GM18502 (cell line): Measurements from ENCODE around the gene QRICH1.
"Not testable (repeated sequence)": the region's sequence is repeated elsewhere in the genome, so short reads cannot be mapped to it uniquely, and the experiment has no call there.

Experiments
- ATAC-seq: cut with Tn5 transposase; IDR thresholded peaks from one replicate; pipeline ENCODE4 v1.9.1; 2021; ENCODE audit warnings: mild to moderate bottlenecking; ENCODE audit not compliant: unreplicated experiment, poor library complexity

Gene QRICH1

DNA sequence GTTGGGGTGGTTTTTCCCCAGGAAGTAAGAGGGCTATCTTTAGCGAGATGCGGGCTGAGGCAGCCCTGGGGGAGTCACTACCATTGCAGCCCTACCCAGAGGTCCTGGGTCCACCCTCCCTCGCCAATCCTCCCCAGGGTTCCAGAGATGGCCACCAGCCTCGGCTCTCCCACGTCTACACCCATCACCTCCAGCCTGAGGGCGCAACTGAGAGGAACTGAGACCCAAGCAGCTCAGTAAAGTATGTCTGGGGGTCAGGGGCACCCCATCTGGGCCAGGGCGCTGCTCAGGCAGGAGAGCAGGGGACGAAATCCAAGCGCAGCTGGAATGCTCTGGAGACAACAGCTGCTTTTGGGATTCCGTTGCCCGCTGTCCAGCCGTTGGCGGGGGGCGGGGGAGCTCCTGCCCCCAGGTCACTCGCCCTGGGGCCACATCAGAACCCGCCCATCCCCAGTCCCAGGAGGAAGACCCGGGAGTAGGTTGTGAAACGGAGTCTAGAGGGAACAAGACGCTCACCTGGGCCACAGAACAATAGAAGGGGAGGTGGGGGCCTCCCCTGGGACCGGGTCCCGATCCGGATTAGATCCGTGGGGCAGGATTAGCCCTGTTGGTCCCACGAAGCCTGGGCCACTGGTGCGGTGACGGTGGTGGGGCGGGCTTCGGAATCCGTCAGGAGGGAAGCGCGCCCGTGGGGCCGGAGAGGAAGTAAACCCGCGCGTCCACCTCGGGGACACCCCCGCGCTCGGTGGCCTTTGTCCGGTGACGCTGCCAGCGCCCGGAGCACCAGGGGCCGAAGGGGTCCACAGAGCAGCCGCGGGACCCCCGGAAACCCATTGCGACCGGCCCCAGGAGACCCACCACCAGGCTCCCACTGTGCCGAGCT is 73.3 kb downstream of the QRICH1 start:
- ATAC-seq = peak; percentile 4

DNA sequence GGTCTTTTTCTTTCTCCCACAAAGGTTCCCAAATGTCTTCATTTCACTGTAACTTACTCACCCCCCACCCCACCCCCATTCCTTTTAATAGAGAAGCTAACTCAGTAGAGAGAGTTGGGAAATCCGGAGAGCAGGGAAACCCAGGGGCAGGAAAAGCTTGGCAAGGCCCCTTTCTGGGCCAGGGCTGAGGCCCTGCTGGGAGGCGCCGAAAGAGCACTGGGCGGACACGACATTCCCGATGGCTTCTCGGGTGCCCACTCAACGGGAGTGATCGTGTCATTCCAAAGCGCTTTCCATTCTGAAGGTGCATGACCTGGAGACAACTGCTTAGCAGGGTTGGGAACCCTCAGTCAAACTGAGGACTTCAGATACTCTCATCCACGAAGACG is 73.9 kb downstream of the QRICH1 start:
- ATAC-seq = no peak

DNA sequence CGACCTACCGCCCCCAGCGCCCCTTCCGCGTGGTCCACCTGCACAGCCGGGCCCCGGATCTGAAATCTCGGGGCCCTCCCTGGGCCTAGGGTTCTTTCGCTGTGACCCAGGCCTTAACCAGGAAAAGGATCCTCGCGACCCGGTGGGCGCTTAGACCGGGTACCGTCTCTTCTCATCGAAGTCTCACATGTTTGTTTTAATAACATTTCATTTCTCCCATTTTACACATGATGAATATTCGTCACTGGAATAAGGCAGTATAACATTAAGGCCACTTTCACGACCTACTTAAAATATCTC is 75.2 kb downstream of the QRICH1 start:
- ATAC-seq = no peak

DNA sequence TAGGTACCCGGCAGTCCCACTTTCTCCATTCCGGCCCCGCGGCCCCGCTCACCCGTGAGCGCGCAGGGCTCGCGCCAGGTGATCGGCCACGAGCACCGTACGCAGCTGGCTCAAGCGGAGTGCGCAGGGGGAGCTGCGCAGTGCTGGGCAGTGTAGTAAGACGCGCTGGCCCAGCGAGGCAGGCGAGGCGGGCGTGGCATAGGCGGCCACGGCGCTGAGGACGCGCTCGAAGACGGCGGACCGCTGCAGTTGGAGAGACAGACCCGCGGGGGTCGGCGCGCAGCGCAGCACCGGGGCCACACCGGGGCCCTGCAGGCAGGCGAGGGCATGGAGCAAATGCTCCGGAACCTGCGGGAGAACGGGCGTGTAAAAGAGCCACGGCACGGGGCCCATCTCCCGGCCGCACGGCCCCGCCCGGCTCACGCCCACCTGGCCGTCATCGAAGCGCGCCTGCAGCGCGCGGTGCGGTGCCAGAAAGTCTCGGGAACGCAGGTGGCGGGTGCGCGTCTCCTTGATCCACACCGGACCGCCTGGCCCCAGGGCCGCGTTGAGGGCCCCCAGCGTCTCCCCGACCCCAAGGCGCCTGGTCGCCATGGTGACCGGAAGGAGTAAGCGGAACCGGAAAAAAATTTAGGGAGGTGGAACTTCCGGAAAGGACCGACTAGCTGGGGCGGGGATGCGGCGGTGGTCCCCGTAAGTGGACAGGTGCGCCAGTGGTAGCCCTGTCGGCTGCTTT is 75.7 kb downstream of the QRICH1 start, which contains the start of gene DALRD3:
TSS of gene DALRD3 (minus strand) at position 610 of the 736 bp plus-strand sequence. CDS start at position 594, 16 bp downstream.
- ATAC-seq = no peak

DNA sequence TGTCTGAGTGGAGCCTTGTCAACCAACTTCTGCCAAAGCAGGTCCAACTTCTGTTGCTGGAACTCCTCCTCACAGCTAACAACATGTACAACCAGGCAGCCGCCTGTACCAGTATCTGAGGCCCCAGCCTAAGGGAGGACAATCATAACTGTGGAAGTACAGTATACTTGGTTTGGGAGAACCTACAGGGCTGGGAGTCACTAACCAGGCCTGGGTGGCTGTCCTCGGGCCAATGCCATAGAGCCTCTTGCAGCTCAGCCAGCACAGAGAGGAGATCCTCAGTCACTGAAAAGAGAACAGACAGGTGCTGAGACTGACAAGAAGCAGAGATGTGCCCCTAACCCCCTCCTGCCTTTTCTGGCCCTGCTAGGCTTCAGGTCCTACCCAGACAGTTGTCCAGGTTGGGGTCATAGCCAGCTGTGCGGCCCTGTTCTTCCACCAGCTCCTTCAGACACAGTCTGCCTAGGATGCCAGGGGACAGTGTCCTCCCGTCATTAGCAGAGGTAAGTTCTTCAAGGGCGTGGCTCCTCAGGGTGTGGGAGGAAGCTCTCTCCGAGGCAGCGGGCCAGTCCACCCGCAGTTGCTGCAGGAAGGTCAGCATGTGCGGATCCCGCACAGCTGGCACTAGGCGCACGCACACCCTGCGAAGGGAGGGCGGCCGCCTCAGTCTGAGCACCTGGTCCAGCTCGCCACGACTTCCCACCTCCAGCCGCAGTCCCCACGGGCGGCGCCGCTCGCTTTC is 76.5 kb downstream of the QRICH1 start:
- no peak for ATAC-seq

DNA sequence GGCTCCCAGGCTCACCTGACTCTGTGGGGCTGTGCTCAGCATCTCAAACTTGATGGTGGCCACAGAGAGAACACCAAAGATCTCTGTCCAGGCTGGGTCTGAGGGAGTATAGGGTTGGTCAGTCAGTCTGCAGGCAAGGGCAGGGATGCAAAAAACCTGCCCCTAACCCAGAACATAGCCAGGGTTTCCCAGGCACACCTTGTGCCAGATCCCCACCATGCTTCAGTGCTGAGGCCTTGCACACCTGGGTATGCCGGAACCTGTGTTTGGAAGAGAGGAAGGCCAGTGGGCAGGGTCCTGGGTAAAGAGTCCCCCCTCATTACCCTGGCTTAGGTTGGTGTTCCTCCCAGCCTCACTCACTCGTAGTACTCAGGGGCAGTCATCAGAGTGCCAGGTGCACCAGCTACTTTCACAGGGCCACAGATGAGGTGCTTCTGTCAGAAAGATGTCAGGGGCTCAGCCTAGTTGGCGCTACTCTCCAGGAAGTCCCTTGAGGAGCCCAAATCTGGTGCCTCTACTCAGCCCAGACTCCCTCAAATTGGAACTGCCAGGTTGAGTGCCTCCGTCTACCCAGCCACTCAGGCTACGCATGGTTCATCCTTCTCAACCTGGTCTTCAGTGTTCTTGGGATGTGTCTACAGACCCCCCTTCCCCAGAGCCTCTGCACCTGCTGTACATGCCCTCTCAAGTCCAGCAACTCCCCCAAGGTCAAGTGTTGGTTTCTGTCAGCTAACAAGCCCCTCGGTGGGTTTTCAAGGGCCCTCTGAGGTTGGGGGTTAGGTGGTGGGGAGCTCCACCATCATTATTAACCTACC is 77.2 kb downstream of the QRICH1 start:
- ATAC-seq = no peak

DNA sequence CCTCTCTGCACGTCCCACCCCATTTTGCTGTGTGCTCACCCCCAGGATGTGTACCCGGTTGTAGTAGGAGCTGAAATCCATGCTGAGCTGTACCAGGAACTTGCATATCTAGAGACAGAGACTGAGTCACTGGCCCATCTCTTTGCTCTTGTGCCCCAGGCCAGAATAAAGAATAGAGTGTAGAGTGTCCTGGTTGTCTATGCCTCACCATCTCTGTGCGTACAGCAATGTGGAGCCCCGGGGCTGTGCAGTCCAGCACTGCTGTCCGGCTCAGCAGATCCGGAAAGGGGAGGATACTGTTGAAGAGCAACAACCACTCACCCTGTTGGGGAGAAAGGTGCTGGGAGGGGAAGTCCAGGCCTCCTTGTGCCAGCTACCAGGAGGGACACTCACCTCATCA is 78.1 kb downstream of the QRICH1 start:
- no peak for ATAC-seq

DNA sequence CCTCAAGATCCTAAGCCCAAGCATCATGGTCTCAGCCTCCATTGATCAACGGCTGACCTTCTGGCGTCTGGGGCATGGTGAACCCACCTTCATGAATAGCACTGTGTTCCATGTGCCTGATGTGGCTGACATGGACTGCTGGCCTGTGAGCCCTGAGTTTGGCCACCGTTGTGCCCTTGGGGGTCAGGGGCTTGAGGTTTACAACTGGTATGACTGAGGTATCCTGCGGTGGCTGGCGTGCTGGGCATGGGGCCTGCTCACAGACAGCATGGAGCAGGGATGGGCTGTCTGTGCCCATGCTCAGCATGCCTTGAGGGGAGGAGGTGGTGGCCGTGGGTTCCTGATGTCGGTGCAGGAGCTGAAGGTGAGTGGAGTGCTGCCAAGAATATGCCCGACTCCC is 78.8 kb downstream of the QRICH1 start:
- ATAC-seq = no peak

DNA sequence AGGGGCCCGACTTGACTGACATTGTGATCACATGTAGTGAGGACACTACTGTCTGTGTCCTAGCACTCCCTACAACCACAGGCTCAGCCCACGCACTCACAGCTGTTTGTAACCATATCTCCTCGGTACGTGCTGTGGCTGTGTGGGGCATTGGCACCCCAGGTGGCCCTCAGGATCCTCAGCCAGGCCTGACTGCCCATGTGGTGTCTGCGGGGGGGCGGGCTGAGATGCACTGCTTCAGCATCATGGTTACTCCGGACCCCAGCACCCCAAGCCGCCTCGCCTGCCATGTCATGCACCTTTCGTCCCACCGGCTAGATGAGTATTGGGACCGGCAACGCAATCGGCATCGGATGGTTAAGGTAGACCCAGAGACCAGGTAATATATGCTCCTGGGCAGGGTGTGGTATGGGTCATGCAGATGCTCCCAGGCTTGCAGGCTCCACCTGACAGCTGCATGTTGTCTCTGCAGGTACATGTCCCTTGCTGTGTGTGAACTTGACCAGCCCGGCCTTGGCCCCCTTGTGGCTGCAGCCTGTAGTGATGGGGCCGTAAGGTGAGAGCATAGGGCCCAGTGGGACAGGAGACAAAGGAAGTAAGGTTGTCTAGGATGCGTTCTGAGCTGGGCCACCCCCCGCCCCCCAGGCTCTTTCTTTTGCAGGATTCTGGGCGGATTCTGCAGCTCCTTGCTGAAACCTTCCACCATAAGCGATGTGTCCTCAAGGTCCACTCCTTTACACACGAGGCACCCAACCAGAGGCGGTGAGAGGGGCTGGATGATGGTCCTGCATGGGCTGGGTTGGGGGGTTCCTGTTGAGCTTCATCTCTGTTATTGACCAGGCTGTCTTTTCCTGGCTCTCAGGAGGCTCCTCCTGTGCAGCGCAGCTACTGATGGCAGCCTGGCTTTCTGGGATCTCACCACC is 79.9 kb downstream of the QRICH1 start:
- no peak for ATAC-seq

DNA sequence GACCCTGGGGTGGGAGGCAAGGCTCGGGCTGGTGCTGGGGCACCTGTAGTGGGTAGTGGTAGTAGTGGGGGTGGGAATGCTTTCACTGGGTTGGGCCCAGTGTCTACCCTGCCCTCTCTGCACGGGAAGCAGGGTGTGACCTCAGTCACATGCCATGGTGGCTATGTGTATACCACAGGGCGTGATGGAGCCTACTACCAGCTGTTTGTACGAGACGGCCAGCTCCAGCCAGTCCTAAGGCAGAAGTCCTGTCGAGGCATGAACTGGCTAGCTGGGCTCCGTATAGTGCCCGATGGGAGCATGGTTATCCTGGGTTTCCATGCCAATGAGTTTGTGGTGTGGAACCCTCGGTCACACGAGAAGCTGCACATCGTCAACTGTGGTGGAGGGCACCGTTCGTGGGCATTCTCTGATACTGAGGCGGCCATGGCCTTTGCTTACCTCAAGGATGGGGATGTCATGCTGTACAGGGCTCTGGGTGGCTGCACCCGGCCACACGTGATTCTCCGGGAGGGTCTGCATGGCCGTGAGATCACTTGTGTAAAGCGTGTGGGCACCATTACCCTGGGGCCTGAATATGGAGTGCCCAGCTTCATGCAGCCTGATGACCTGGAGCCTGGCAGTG is 80.6 kb downstream of the QRICH1 start:
- ATAC-seq = no peak

DNA sequence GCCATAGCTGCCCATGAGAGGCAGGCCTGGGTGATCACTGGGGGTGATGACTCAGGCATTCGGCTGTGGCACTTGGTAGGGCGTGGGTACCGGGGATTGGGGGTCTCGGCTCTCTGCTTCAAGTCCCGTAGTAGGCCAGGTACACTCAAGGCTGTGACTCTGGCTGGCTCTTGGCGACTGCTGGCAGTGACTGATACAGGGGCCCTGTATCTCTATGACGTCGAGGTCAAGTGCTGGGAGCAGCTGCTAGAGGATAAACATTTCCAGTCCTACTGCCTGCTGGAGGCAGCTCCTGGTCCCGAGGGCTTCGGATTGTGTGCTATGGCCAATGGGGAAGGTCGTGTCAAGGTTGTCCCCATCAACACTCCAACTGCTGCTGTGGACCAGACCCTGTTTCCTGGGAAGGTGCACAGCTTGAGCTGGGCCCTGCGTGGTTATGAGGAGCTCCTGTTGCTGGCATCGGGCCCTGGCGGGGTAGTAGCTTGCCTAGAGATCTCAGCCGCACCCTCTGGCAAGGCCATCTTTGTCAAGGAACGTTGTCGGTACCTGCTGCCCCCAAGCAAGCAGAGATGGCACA is 81.3 kb downstream of the QRICH1 start:
- no peak for ATAC-seq

DNA sequence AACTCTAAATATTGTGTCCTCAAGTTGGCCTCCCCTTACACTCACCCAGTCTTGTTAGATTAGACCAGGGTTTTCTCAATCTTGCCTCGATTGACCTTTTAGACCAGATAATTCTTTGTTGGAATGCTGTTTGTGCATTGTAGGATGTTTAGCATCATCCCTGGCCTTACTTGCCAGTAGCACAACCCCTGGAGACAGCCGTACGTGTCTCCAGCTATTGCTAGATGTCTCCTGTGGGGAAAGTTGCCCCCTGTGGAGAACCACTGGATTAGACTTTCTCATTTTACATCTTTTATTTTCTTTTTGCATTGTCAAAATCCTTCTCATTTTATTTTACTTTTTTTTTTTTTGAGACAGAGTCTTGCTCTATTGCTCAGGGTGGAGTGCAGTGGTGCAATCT is 84.5 kb downstream of the QRICH1 start:
- no peak for ATAC-seq

DNA sequence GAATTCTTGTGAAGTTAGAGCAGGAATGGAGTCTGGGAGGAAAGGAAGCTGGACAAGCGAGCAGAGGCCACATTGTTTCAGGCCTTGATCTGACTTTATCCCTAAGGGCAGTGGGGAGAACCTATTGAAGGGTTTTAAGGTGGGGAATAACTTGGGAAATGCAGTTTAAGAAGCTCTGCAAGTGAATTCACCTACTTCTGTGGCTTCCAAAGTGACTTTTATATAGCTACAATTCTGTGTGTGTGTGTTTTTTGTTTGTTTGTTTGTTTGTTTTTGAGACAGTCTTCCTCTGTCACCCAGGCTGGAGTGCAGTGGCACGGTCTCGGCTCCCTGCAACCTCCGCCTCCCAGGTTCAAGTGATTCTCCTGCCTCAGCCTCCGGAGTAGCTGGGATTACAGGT is 85.2 kb downstream of the QRICH1 start:
- not testable (repeated sequence) for ATAC-seq

DNA sequence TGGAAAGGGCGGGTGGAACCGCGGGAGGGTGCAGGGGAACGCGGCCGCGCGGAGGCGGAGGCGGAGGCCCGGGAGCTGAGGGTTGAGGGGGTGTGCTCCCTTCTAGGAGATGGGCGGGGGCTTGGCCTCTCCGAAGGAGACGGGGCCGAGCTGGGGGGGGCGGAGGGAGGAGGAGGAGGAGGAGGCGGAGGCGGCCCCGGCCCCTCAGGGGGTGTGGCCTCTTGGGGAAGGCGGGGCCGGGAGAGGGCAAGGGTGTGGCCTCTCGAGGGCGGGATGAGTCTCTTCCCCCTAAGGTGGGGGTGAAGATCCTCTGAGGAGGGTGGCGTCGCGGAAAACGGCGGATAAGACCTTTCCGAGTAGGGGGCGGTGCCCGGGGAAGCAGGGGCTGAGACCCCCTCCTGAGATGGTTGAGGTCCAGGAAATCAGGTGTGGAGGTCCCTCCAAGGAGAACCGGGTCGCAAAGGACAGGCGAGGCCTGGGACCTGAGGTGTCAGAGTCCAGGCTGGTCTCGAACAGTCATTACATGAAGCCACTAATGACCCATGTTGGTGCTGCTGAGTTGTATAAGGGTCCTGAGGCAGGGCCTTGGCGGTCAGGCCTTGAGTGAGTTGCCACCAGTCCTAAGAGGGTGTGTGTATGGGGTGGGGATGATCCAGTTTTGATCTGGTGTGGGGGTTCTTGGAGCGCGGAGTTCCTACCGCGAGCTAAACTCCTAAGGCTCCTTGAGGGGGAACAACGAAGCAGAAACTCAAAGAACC is 85.9 kb downstream of the QRICH1 start:
- peak; percentile 45 for ATAC-seq

DNA sequence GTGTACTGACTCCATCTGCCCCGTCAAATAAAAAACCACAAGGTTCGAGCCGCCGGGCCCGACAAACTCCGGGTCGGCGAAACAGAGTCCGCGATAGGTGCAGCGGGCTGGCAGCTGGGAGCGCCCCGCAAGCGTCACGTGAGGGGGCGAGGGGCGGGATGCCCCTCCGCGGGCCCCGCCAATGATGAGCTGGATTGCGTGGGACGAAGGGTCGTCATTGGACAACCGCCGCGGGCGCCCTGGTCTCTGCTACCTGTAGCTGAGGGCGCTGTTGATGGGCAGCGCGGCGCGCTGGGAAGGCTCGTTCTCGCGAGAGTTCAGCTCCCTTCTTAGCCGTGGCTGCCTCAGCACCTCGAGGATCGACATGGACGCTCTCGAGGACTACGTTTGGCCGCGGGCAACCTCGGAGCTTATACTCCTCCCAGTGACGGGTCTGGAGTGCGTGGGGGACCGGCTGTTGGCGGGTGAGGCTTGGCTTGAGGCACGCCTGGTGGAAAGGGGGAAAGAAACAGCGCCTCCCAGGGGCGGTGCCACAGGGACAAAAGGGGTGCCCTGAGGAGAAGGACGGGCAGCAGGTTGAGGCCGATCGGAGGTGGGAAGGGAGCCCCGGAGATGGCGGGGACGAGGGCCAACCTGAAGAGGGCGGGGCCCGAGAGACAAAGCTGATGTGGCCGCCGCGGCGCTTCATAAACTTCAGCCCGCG is 86.7 kb downstream of the QRICH1 start, which contains the start of gene WDR6:
TSS of gene WDR6 (plus strand) at position 324 of the 703 bp plus-strand sequence. CDS start at position 365, 41 bp downstream.
- peak; percentile 82 for ATAC-seq

DNA sequence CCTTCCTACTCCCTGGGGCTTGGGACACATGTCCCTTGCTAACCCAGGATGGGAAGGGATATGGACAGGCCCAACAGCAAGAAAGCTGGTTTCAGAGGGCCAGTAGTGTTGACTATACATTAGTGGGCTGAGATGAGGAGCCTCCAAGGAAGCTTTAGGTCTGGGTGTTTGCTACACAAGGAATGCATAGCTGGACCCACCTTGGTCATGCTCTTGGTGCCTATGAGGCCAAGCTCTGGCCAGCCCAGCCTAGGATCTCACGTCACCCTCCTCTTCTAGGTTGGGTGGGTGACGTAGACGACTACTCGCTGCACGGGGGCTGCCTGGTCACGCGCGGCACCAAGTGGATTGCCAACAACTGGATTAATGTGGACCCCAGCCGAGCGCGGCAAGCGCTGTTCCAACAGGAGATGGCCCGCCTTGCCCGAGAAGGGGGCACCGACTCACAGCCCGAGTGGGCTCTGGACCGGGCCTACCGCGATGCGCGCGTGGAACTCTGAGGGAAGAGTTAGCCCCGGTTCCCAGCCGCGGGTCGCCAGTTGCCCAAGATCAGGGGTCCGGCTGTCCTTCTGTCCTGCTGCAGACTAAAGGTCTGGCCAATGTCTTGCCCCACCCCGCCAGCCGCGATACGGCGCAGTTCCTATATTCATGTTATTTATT is 87.3 kb downstream of the QRICH1 start:
- no peak for ATAC-seq
